SK-N-SH (cell line): ENCODE data around the gene PCGF1. TPM values are rescaled to one million over a fixed set of nuclear protein-coding genes. Genes with fewer than 3 reads are reported as not detected.

Experiments used
- CTCF ChIA-PET: fragments of 300-600, 350-600 bp; formaldehyde crosslinking; extraction: SDS; loops from one replicate; lab custom pipeline; 2021; lab: Yijun Ruan, JAX
- POLR2A ChIA-PET: fragments of 350-600 bp; sonication (Branson Sonifier 250); formaldehyde crosslinking; extraction: SDS; loops from one replicate; lab custom pipeline; 2020; ENCODE audit warnings: antibody characterized with exemption, inconsistent platforms; lab: Yijun Ruan, JAX
- DNase-seq: peaks from one replicate; pipeline ENCODE4 v3.0.0; 2012
- H2AFZ ChIP-seq: fragments of 200-600 bp; sonication (generic); 2 replicates; pipeline ENCODE4 v1.8.1; 2016; ENCODE audit warnings: antibody characterized with exemption, mild to moderate bottlenecking, low read depth
- H3F3A ChIP-seq: fragments of 200-600 bp; sonication (generic); replicated peaks from 2 replicates; pipeline ENCODE3; 2016; ENCODE audit warnings: antibody characterized with exemption, mild to moderate bottlenecking; ENCODE audit not compliant: insufficient read depth
- H3K27ac ChIP-seq, 2 experiments: fragments of 200-500 bp in 1 of 2; fragments of 200-600 bp in 1 of 2; sonication (Bioruptor generic) in 1 of 2; sonication (generic), shearing (Covaris generic) in 1 of 2; 2 replicates each; pipeline versions ENCODE4 v1.5.1 to v1.6.1; 2014 to 2016; ENCODE audit warnings: low read depth in 2 of 2, inconsistent platforms in 1 of 2, low read length in 1 of 2, mild to moderate bottlenecking in 1 of 2, mixed read lengths in 1 of 2
- H3K27me3 ChIP-seq: fragments of 200-600 bp; sonication (generic), shearing (Covaris generic); 2 replicates; pipeline ENCODE4 v1.6.1; 2016; ENCODE audit warnings: mixed run types; ENCODE audit not compliant: insufficient read depth
- H3K36me3 ChIP-seq, 2 experiments: fragments of 200-500 bp in 1 of 2; fragments of 200-600 bp in 1 of 2; sonication (Bioruptor generic) in 1 of 2; sonication (generic) in 1 of 2; replicated peaks in 1 of 2; 2 replicates each; pipeline versions ENCODE3 to v1.5.1; 2014 to 2016; ENCODE audit warnings: low read length in 1 of 2, mild to moderate bottlenecking in 1 of 2; ENCODE audit not compliant: insufficient read depth in 2 of 2, control insufficient read depth in 1 of 2
- H3K4me1 ChIP-seq, 2 experiments: fragments of 200-500 bp in 1 of 2; fragments of 200-600 bp in 1 of 2; sonication (Bioruptor generic) in 1 of 2; sonication (generic), shearing (Covaris generic) in 1 of 2; 2 replicates each; pipeline versions ENCODE4 v1.5.1 to v1.6.1; 2014 to 2016; ENCODE audit warnings: low read depth in 1 of 2, low read length in 1 of 2, mixed run types in 1 of 2; ENCODE audit not compliant: insufficient read depth in 2 of 2, control insufficient read depth in 1 of 2
- H3K4me2 ChIP-seq: fragments of 200-600 bp; sonication (generic), shearing (Covaris generic); 2 replicates; pipeline ENCODE4 v1.6.1; 2017; ENCODE audit warnings: mixed run types
- H3K4me3 ChIP-seq, 2 experiments: fragments of 200-500 bp in 1 of 2; fragments of 200-600 bp in 1 of 2; sonication (Bioruptor generic) in 1 of 2; sonication (generic), shearing (Covaris generic) in 1 of 2; 2 replicates each; pipeline versions ENCODE4 v1.5.1 to v1.8.1; 2014 to 2016; ENCODE audit warnings: low read depth in 2 of 2, inconsistent platforms in 1 of 2, low read length in 1 of 2, mild to moderate bottlenecking in 1 of 2, mixed read lengths in 1 of 2, moderate library complexity in 1 of 2
- H3K79me2 ChIP-seq: fragments of 200-600 bp; sonication (generic); 2 replicates; pipeline ENCODE4 v1.8.1; 2017; ENCODE audit warnings: mild to moderate bottlenecking; ENCODE audit not compliant: insufficient read depth
- H3K9ac ChIP-seq: fragments of 200-600 bp; sonication (generic); 2 replicates; pipeline ENCODE4 v1.6.1; 2017; ENCODE audit warnings: mixed run types
- H3K9me2 ChIP-seq: fragments of 200-600 bp; sonication (generic); 2 replicates; pipeline ENCODE4 v1.6.1; 2017; ENCODE audit warnings: mixed run types
- H3K9me3 ChIP-seq: fragments of 200-600 bp; sonication (generic); 2 replicates; pipeline ENCODE4 v1.6.1; 2017; ENCODE audit warnings: mixed run types, mild to moderate bottlenecking, moderate library complexity
- H4K20me1 ChIP-seq: fragments of 200-600 bp; sonication (generic); 2 replicates; pipeline ENCODE4 v1.6.1; 2017; ENCODE audit warnings: mild to moderate bottlenecking, mixed run types; ENCODE audit not compliant: insufficient read depth
- CTCF ChIP-seq: fragments of 200-600 bp; sonication (generic); IDR thresholded peaks from 2 replicates; pipeline ENCODE4 v1.6.1; 2017; ENCODE audit warnings: antibody characterized with exemption, mild to moderate bottlenecking, moderate library complexity
- EP300 ChIP-seq, 2 experiments: IDR thresholded peaks; 2 replicates each; pipeline versions ENCODE4 v1.4.0 to v1.6.1; 2012; ENCODE audit warnings: borderline replicate concordance in 1 of 2, low read depth in 1 of 2, low read length in 1 of 2
- EZH2phosphoT487 ChIP-seq: fragments of 200-600 bp; sonication (generic); IDR thresholded peaks from 2 replicates; pipeline ENCODE4 v1.6.1; 2017; ENCODE audit warnings: low read depth, mixed run types, mild to moderate bottlenecking, antibody characterized with exemption, moderate library complexity, borderline replicate concordance
- FOSL2 ChIP-seq: IDR thresholded peaks from 2 replicates; pipeline ENCODE4 v1.4.0; 2012; ENCODE audit warnings: low read depth, mild to moderate bottlenecking, moderate library complexity, borderline replicate concordance
- FOXJ3 ChIP-seq: sonication (generic); formaldehyde crosslinking; IDR thresholded peaks from 2 replicates; pipeline ENCODE4 v1.5.1; 2020; ENCODE audit warnings: mild to moderate bottlenecking, missing genetic modification reagents
- GATA2 ChIP-seq: sonication (generic); formaldehyde crosslinking; IDR thresholded peaks from 2 replicates; pipeline ENCODE4 v1.5.0; 2020; ENCODE audit warnings: mild to moderate bottlenecking, missing genetic modification reagents
- MAX ChIP-seq: IDR thresholded peaks from 2 replicates; pipeline ENCODE4 v1.4.0; 2012; ENCODE audit warnings: low read depth
- MEF2A ChIP-seq: IDR thresholded peaks from 2 replicates; pipeline ENCODE4 v1.4.0; 2012; ENCODE audit warnings: low read depth, borderline replicate concordance
- MXI1 ChIP-seq: IDR thresholded peaks from 2 replicates; pipeline ENCODE4 v1.6.1; 2012; ENCODE audit warnings: mild to moderate bottlenecking, low read depth, low read length, improper control_type of control experiment
- NFIC ChIP-seq: IDR thresholded peaks from 2 replicates; pipeline ENCODE4 v1.4.0; 2012; ENCODE audit warnings: borderline replicate concordance
- NRF1 ChIP-seq: IDR thresholded peaks from 2 replicates; pipeline ENCODE4 v1.6.1; 2012; ENCODE audit warnings: low read depth, mild to moderate bottlenecking, low read length
- RCOR1 ChIP-seq: fragments of 150-350 bp; IDR thresholded peaks from 2 replicates; pipeline ENCODE4 v1.6.1; 2017; ENCODE audit warnings: antibody characterized with exemption, low read length
- REST ChIP-seq: IDR thresholded peaks from 2 replicates; pipeline ENCODE4 v1.6.1; 2012; ENCODE audit warnings: mild to moderate bottlenecking, low read depth, low read length, moderate library complexity
- RXRA ChIP-seq: IDR thresholded peaks from 2 replicates; pipeline ENCODE4 v1.4.0; 2012; ENCODE audit warnings: low read depth, mild to moderate bottlenecking, borderline replicate concordance
- SMC3 ChIP-seq: IDR thresholded peaks from 2 replicates; pipeline ENCODE4 v1.6.1; 2012; ENCODE audit warnings: low read depth, low read length, improper control_type of control experiment
- TAF1 ChIP-seq: IDR thresholded peaks from 2 replicates; pipeline ENCODE4 v1.6.1; 2012; ENCODE audit warnings: low read depth, mild to moderate bottlenecking, low read length, moderate library complexity, borderline replicate concordance
- TEAD4 ChIP-seq: IDR thresholded peaks from 2 replicates; pipeline ENCODE4 v1.4.0; 2012; ENCODE audit warnings: mild to moderate bottlenecking, borderline replicate concordance; ENCODE audit not compliant: insufficient read depth
- USF2 ChIP-seq: fragments of 150-350 bp; IDR thresholded peaks from 2 replicates; pipeline ENCODE4 v1.6.1; 2017; ENCODE audit warnings: antibody characterized with exemption, low read length, low read depth, borderline replicate concordance
- YY1 ChIP-seq: IDR thresholded peaks from 2 replicates; pipeline ENCODE4 v1.4.0; 2012; ENCODE audit warnings: low read depth, mild to moderate bottlenecking
- WGBS: methylation state at CpG from one replicate; pipeline ENCODE4 v1.1.6; 2017; ENCODE audit warnings: low lambda C conversion rate; 5-methylcytosine and 5-hydroxymethylcytosine counted together
- polyA plus RNA-seq, 3 experiments: library from polyadenylated mRNA; depleted of rRNA; stranded (reverse); fragments of >200 nt; gene quantifications; 2 replicates each; pipeline ENCODE4 v1.2.3, GENCODE V29; 2012

Gene PCGF1
- polyA plus RNA-seq, 1 of the 3 experiments (the other 2 are of a cell fraction), result 44.9 TPM

- 88% methylated on average over 14 of the region's 14 CpGs for WGBS
- H3K79me2 ChIP-seq, result peaks cover 17% of the 10 kb centered on the region; the same call in 1 of the 2 replicates
- CTCF ChIA-PET, result interaction anchor here (1.3 to 7.5 kb wide), 4 partner anchors 12 to 31 kb away, joined by 3 to 80 read pairs (median 32); partner anchors contain the start of genes AUP1, CCDC142, HTRA2 and TTC31
- no peaks in the 10 kb centered on the region for H3K9me3 ChIP-seq
- no peak for DNase-seq
- H3K9me2 ChIP-seq, result no peaks in the 10 kb centered on the region
- POLR2A ChIA-PET, result interaction anchor here (0.7 to 0.9 kb wide), 2 partner anchors 16 to 17 kb away, joined by 3 read pairs; no protein-coding TSS in a partner anchor
- H3K9ac ChIP-seq, result peak overlapping the region; percentile 43
- H4K20me1 ChIP-seq, result no peaks in the 10 kb centered on the region
- H3K36me3 ChIP-seq, result peaks cover 15 to 20% of the 10 kb centered on the region in 2 experiments
- no peak overlapping the region for H2AFZ ChIP-seq
- peak overlapping the region; percentile 96 for H3K4me2 ChIP-seq
- H3K27me3 ChIP-seq, result no peaks in the 10 kb centered on the region
- no peak overlapping the region for H3K27ac ChIP-seq
- H3F3A ChIP-seq, result peaks cover 28% of the 10 kb centered on the region
- TF ChIP-seq TEAD4, result no peak
- TF ChIP-seq EP300 (IDR thresholded peaks at IDR 0.05; ENCODE audit: borderline replicate concordance in 1 of 2, low read depth in 1 of 2, low read length in 1 of 2), result no peak
- no peak for TF ChIP-seq GATA2 (CRISPR knock-in tag)
- no peak for TF ChIP-seq SMC3
- TF ChIP-seq YY1, result no peak
- TF ChIP-seq TAF1, result no peak
- TF ChIP-seq MEF2A, result no peak
- TF ChIP-seq FOSL2, result no peak
- no peak for TF ChIP-seq MXI1
- no peak for TF ChIP-seq RXRA
- no peak for TF ChIP-seq MAX
- TF ChIP-seq RCOR1, result no peak
- TF ChIP-seq REST, result no peak
- TF ChIP-seq USF2, result no peak
- TF ChIP-seq CTCF, result no peak
- TF ChIP-seq FOXJ3 (CRISPR knock-in tag), result no peak
- no peak for TF ChIP-seq NFIC
- no peak for TF ChIP-seq EZH2phosphoT487
- no peak for TF ChIP-seq NRF1
- H3K4me3 ChIP-seq, result peak overlapping the region; percentile 21 to 84; a peak in 3 of 4 replicates
- peaks cover 19 to 37% of the 10 kb centered on the region in 2 experiments; a peak in 3 of 4 replicates for H3K4me1 ChIP-seq
These were observed 1.8 kb downstream of the PCGF1 start for GRCh38 chr2:74505448-74506246.
